HepG2 (cell line): ENCODE measurements around the gene TNFAIP2. TPM values are rescaled to one million over a fixed set of nuclear protein-coding genes. Genes with fewer than 3 reads are reported as not detected.
A peak's percentile ranks its signal among the peaks of the same experiment; 100 is the strongest.

Source experiments
- ADNP ChIP-seq: sonication (generic); formaldehyde crosslinking; IDR thresholded peaks from 2 replicates; pipeline ENCODE4 v1.4.0; 2020; ENCODE audit warnings: missing genetic modification reagents
- GFI1 ChIP-seq: sonication (generic); formaldehyde crosslinking; IDR thresholded peaks from 2 replicates; pipeline ENCODE4 v1.5.0; 2020; ENCODE audit warnings: missing genetic modification reagents, mild to moderate bottlenecking, borderline replicate concordance
- HNF1B ChIP-seq: sonication (generic); formaldehyde crosslinking; IDR thresholded peaks from 2 replicates; pipeline ENCODE4 v1.5.1; 2020; ENCODE audit warnings: mild to moderate bottlenecking, moderate library complexity, missing genetic modification reagents
- JARID2 ChIP-seq: sonication (generic); formaldehyde crosslinking; IDR thresholded peaks from 2 replicates; pipeline ENCODE4 v1.8.1; 2023; ENCODE audit warnings: missing genetic modification reagents, inconsistent platforms; ENCODE audit not compliant: insufficient replicate concordance
- NAIF1 ChIP-seq: sonication (generic); formaldehyde crosslinking; IDR thresholded peaks from 2 replicates; pipeline ENCODE4 v1.5.0; 2020; ENCODE audit warnings: mild to moderate bottlenecking, missing genetic modification reagents, borderline replicate concordance
- SAP130 ChIP-seq: IDR thresholded peaks from 2 replicates; pipeline ENCODE4 v1.6.1; 2016; ENCODE audit warnings: low read depth
- SCMH1 ChIP-seq: sonication (generic); formaldehyde crosslinking; IDR thresholded peaks from 2 replicates; pipeline ENCODE4 v1.9.0; 2021; ENCODE audit warnings: missing genetic modification reagents, mild to moderate bottlenecking, borderline replicate concordance
- ZBTB38 ChIP-seq: sonication (generic); formaldehyde crosslinking; IDR thresholded peaks from 2 replicates; pipeline ENCODE4 v1.5.1; 2020; ENCODE audit warnings: mild to moderate bottlenecking, missing genetic modification reagents
- ZNF350 ChIP-seq: sonication (generic); formaldehyde crosslinking; IDR thresholded peaks from 2 replicates; pipeline ENCODE4 v1.4.0; 2020; ENCODE audit warnings: mild to moderate bottlenecking, low read depth, missing genetic modification reagents, borderline replicate concordance
- ZNF609 ChIP-seq: sonication (generic); formaldehyde crosslinking; IDR thresholded peaks from 2 replicates; pipeline ENCODE4 v1.4.0; 2020; ENCODE audit warnings: mild to moderate bottlenecking, missing genetic modification reagents, borderline replicate concordance
- polyA plus RNA-seq, 8 experiments: library from polyadenylated mRNA; depleted of rRNA in 3 of 8; stranded (reverse) in 7 of 8; unstranded in 1 of 8; fragments of >200 nt; fragmentation: Illumina TruSeq in 4 of 8; extraction: Trizol in 4 of 8; gene quantifications; 2 replicates each; pipeline versions ENCODE4 v1.2.1 to v1.2.3, GENCODE V29; 2011 to 2016; ENCODE audit warnings: low read depth in 4 of 8, missing spikeins in 1 of 8, mixed read lengths in 1 of 8; ENCODE audit not compliant: insufficient read depth in 1 of 8
- total RNA-seq, 5 experiments: library from RNA; depleted of rRNA; stranded (reverse); fragments of >200 nt; fragmentation: Illumina TruSeq; extraction: Trizol; gene quantifications; 2 replicates each; pipeline ENCODE4 v1.2.3, GENCODE V29; 2016; ENCODE audit warnings: low read depth in 1 of 5
- TF ChIP-seq, protein P1 (sequence below): sonication (generic); formaldehyde crosslinking; IDR thresholded peaks from 2 replicates; pipeline ENCODE4 v1.9.0; 2022; ENCODE audit warnings: missing genetic modification reagents, mild to moderate bottlenecking, borderline replicate concordance
- TF ChIP-seq, protein P2 (sequence below): sonication (generic); formaldehyde crosslinking; IDR thresholded peaks from 2 replicates; pipeline ENCODE4 v1.4.0; 2020; ENCODE audit warnings: missing genetic modification reagents

The TNFAIP2 gene
- total and polyA plus RNA-seq, 2 of the 13 experiments (the other 11 are each of a cell fraction or from before 2014, with no cell fraction given): 0.46 to 1.5 TPM

DNA sequence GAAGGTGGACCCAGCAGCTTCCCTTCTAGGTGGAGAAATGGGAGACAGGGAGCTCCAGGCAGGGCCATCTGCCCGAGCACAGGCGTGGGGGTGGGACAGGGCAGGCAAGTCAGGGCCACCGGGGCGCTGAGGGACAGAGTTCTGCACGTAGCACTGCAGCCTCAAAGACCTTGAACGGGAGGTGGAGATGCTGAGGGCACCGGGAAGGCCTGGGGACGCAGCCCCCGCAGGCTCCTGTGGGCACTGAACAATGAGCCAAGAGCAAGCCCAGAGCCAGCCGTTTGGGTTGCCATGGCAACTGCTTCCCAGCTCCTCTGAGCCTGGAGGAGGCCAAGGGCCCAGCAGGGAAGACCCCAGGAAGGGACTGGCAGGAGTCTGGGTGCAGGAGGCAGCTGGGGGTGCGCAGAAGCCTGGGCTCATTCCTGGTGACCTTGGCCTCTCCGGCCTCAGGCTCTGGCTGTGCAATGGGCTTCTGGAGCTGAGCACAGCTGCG is 35.9 kb upstream of the TNFAIP2 start (continued):
- no peak for TF ChIP-seq ADNP (CRISPR knock-in tag)
- TF ChIP-seq, protein P1, sequence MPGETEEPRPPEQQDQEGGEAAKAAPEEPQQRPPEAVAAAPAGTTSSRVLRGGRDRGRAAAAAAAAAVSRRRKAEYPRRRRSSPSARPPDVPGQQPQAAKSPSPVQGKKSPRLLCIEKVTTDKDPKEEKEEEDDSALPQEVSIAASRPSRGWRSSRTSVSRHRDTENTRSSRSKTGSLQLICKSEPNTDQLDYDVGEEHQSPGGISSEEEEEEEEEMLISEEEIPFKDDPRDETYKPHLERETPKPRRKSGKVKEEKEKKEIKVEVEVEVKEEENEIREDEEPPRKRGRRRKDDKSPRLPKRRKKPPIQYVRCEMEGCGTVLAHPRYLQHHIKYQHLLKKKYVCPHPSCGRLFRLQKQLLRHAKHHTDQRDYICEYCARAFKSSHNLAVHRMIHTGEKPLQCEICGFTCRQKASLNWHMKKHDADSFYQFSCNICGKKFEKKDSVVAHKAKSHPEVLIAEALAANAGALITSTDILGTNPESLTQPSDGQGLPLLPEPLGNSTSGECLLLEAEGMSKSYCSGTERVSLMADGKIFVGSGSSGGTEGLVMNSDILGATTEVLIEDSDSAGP (CRISPR knock-in tag): peak; percentile 48; the same call in 1 of the 2 replicates
- no peak for TF ChIP-seq NAIF1
- TF ChIP-seq SAP130 (CRISPR knock-in tag): peak; percentile 38; the same call in 1 of the 2 replicates
- no peak for TF ChIP-seq SCMH1 (CRISPR knock-in tag)
- TF ChIP-seq, protein P2, sequence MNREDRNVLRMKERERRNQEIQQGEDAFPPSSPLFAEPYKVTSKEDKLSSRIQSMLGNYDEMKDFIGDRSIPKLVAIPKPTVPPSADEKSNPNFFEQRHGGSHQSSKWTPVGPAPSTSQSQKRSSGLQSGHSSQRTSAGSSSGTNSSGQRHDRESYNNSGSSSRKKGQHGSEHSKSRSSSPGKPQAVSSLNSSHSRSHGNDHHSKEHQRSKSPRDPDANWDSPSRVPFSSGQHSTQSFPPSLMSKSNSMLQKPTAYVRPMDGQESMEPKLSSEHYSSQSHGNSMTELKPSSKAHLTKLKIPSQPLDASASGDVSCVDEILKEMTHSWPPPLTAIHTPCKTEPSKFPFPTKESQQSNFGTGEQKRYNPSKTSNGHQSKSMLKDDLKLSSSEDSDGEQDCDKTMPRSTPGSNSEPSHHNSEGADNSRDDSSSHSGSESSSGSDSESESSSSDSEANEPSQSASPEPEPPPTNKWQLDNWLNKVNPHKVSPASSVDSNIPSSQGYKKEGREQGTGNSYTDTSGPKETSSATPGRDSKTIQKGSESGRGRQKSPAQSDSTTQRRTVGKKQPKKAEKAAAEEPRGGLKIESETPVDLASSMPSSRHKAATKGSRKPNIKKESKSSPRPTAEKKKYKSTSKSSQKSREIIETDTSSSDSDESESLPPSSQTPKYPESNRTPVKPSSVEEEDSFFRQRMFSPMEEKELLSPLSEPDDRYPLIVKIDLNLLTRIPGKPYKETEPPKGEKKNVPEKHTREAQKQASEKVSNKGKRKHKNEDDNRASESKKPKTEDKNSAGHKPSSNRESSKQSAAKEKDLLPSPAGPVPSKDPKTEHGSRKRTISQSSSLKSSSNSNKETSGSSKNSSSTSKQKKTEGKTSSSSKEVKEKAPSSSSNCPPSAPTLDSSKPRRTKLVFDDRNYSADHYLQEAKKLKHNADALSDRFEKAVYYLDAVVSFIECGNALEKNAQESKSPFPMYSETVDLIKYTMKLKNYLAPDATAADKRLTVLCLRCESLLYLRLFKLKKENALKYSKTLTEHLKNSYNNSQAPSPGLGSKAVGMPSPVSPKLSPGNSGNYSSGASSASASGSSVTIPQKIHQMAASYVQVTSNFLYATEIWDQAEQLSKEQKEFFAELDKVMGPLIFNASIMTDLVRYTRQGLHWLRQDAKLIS: no peak
- no peak for TF ChIP-seq ZBTB38
- no peak for TF ChIP-seq ZNF609 (CRISPR knock-in tag)
- no peak for TF ChIP-seq JARID2
- TF ChIP-seq ZNF350 (CRISPR knock-in tag): peak; percentile 37; the same call in 1 of the 2 replicates
- peak; percentile 45; the same call in 1 of the 2 replicates for TF ChIP-seq GFI1 (CRISPR knock-in tag)
- TF ChIP-seq HNF1B (CRISPR knock-in tag): peak; percentile 26; the same call in 1 of the 2 replicates
